GM20000 (cell line): ENCODE data around the gene GPAM.

Experiments
- DNase-seq: peaks from one replicate; pipeline ENCODE4 v3.0.0; 2012; ENCODE audit warnings: low spot score
- CTCF ChIP-seq: IDR thresholded peaks from 2 replicates; pipeline ENCODE4 v1.5.1; 2012; ENCODE audit warnings: mild to moderate bottlenecking, control low read depth; ENCODE audit errors: extremely low read depth, missing control alignments

The GPAM gene

GRCh38 chr10:112221545-112221944 lies 38.0 kb upstream of the GPAM start:
- no peak for TF ChIP-seq CTCF
- DNase-seq = no peak

- DNase-seq = no peak
- TF ChIP-seq CTCF = no peak
Measured at GRCh38 chr10:112218960-112219359, 35.4 kb upstream of the GPAM start.

GRCh38 chr10:112218036-112218390 lies 34.4 kb upstream of the GPAM start:
- no peak for DNase-seq
- no peak for TF ChIP-seq CTCF

- DNase-seq = no peak
- TF ChIP-seq CTCF = no peak
Measured at GRCh38 chr10:112217386-112218035, 33.9 kb upstream of the GPAM start.

GRCh38 chr10:112216966-112217365 lies 33.4 kb upstream of the GPAM start:
- TF ChIP-seq CTCF = no peak
- no peak for DNase-seq

- DNase-seq = no peak
Measured at GRCh38 chr10:112216151-112216550, 32.6 kb upstream of the GPAM start.

GRCh38 chr10:112215342-112215774 lies 31.8 kb upstream of the GPAM start:
- DNase-seq = no peak
- TF ChIP-seq CTCF = no peak

More at GRCh38 chr10:112216151-112216550, 32.6 kb upstream of the GPAM start:
- TF ChIP-seq CTCF = no peak
